Astrocyte (in vitro differentiated cells and primary cell): Measurements from ENCODE around the gene ABHD16B. TPM values are rescaled to one million over a fixed set of nuclear protein-coding genes. Genes with fewer than 3 reads are reported as not detected.
A peak's percentile ranks its signal among the peaks of the same experiment; 100 is the strongest.

Experiments
- DNase-seq: peaks from one replicate; pipeline ENCODE4 v3.0.0-alpha.2; 2010; ENCODE audit warnings: low read depth
- FAIRE-seq: peaks from 2 replicates; lab custom pipeline; 2011; peaks lifted over from hg19 to GRCh38; lab: Jason Lieb, UNC
- H2AFZ ChIP-seq: 2 replicates; pipeline ENCODE4 v1.6.0; 2012; ENCODE audit warnings: low read depth, low read length, inconsistent platforms
- H3K27ac ChIP-seq: 2 replicates; pipeline ENCODE4 v1.5.1; 2011; ENCODE audit warnings: low read depth, low read length, inconsistent platforms
- H3K27me3 ChIP-seq: 2 replicates; pipeline ENCODE4 v1.6.0; 2011; ENCODE audit warnings: low read length, inconsistent platforms; ENCODE audit not compliant: insufficient read depth
- H3K36me3 ChIP-seq: 2 replicates; pipeline ENCODE4 v1.5.1; 2011; ENCODE audit warnings: low read length, inconsistent platforms; ENCODE audit not compliant: insufficient read depth
- H3K4me1 ChIP-seq: 2 replicates; pipeline ENCODE4 v1.5.1; 2011; ENCODE audit warnings: low read length, inconsistent platforms; ENCODE audit not compliant: insufficient read depth
- H3K4me2 ChIP-seq: 2 replicates; pipeline ENCODE4 v1.6.0; 2012; ENCODE audit warnings: low read length, inconsistent platforms
- H3K4me3 ChIP-seq: 2 replicates; pipeline ENCODE4 v1.5.1; 2011; ENCODE audit warnings: low read depth, mild to moderate bottlenecking, low read length, inconsistent platforms; ENCODE audit not compliant: insufficient read depth
- H3K79me2 ChIP-seq: 2 replicates; pipeline ENCODE4 v1.6.0; 2012; ENCODE audit warnings: mild to moderate bottlenecking, low read length, inconsistent platforms; ENCODE audit not compliant: insufficient read depth
- H3K9ac ChIP-seq: 2 replicates; pipeline ENCODE4 v1.6.0; 2012; ENCODE audit warnings: mild to moderate bottlenecking, low read length, inconsistent platforms
- H3K9me3 ChIP-seq: 2 replicates; pipeline ENCODE4 v1.5.1; 2012; ENCODE audit warnings: low read depth, mild to moderate bottlenecking, low read length, inconsistent platforms; ENCODE audit not compliant: insufficient read depth
- H4K20me1 ChIP-seq: 2 replicates; pipeline ENCODE4 v1.6.0; 2012; ENCODE audit warnings: low read length, inconsistent platforms; ENCODE audit not compliant: insufficient read depth
- H3K27ac Mint-ChIP-seq: one replicate; pipeline ENCODE4 v1.8.0; 2021; ENCODE audit warnings: mild to moderate bottlenecking, mixed read lengths; ENCODE audit not compliant: unreplicated experiment
- H3K27me3 Mint-ChIP-seq: one replicate; pipeline ENCODE4 v1.8.0; 2021; ENCODE audit warnings: low read depth, mixed read lengths; ENCODE audit not compliant: unreplicated experiment
- H3K36me3 Mint-ChIP-seq: one replicate; pipeline ENCODE4 v1.8.0; 2021; ENCODE audit warnings: low read depth, mixed read lengths; ENCODE audit not compliant: unreplicated experiment
- H3K4me1 Mint-ChIP-seq: one replicate; pipeline ENCODE4 v1.8.0; 2021; ENCODE audit warnings: low read depth, mixed read lengths; ENCODE audit not compliant: unreplicated experiment
- H3K4me3 Mint-ChIP-seq: one replicate; pipeline ENCODE4 v1.8.0; 2021; ENCODE audit warnings: mild to moderate bottlenecking, moderate library complexity, mixed read lengths; ENCODE audit not compliant: unreplicated experiment
- H3K9me3 Mint-ChIP-seq: one replicate; pipeline ENCODE4 v1.8.0; 2021; ENCODE audit warnings: mild to moderate bottlenecking, mixed read lengths; ENCODE audit not compliant: unreplicated experiment
- EZH2 ChIP-seq: IDR thresholded peaks from 2 replicates; pipeline ENCODE4 v1.6.1; 2012; ENCODE audit warnings: mild to moderate bottlenecking, low read length, inconsistent platforms; ENCODE audit not compliant: insufficient read depth
- total RNA-seq: library from RNA; stranded (reverse); gene quantifications from 2 replicates; pipeline ENCODE4 v1.2.1, GENCODE V29; 2021
- TF ChIP-seq, protein P1 (sequence below): IDR thresholded peaks from 2 replicates; pipeline ENCODE4 v1.5.1; 2011; ENCODE audit warnings: low read depth, mild to moderate bottlenecking, inconsistent platforms, low read length, moderate library complexity; ENCODE audit not compliant: insufficient read depth

ABHD16B gene
- total RNA-seq, 1 donor from 2014 or later = not detected

DNA sequence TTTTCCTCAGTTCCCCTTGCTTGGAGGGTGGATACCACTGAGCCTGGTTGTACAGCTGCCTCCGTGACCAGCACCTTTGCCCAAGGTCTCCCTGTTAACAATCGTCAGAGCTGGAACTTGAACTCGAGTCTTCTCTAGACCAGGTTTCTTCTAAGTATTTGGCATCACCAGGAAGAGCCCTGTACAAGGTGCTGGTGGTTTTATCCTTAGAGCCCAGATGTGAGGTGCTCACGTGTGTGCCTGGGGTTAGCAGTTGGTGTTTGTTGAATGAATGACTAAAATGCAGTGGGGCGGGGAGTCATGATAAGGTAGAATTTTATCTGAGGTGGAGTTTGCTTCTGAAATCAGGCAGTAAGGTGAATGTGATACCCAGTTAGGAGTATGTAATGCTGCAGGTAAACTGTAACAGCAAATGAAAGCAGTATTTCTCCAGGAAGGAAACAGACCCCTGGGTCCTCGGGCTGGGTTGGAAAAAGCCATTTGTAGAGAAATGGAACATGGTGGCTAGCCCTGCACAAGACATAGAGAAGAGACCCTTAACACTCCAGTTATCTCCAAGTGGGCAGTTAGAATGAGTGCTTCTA is 36.8 kb downstream of the ABHD16B start:
- Mint-ChIP-seq H3K27ac (no peak overlapping the region), H3K27me3 (no peaks in the 10 kb centered on the region), H3K4me1 (peaks cover 18% of the 10 kb centered on the region), H3K4me3 (peak overlapping the region; percentile 71), H3K36me3 (peaks cover 4% of the 10 kb centered on the region), H3K9me3 (no peaks in the 10 kb centered on the region)
- FAIRE-seq = no peak
- Histone ChIP-seq H3K9me3 (no peaks in the 10 kb centered on the region), H3K27me3 (no peaks in the 10 kb centered on the region), H2AFZ (no peak overlapping the region), H3K4me1 (peaks cover 10% of the 10 kb centered on the region), H3K9ac (no peak overlapping the region), H3K79me2 (peaks cover 75% of the 10 kb centered on the region), H3K27ac (no peak overlapping the region), H3K4me2 (no peak overlapping the region), H3K4me3 (no peak overlapping the region), H4K20me1 (peaks cover 73% of the 10 kb centered on the region), H3K36me3 (no peaks in the 10 kb centered on the region)
- no peak for TF ChIP-seq EZH2
- TF ChIP-seq, protein P1, sequence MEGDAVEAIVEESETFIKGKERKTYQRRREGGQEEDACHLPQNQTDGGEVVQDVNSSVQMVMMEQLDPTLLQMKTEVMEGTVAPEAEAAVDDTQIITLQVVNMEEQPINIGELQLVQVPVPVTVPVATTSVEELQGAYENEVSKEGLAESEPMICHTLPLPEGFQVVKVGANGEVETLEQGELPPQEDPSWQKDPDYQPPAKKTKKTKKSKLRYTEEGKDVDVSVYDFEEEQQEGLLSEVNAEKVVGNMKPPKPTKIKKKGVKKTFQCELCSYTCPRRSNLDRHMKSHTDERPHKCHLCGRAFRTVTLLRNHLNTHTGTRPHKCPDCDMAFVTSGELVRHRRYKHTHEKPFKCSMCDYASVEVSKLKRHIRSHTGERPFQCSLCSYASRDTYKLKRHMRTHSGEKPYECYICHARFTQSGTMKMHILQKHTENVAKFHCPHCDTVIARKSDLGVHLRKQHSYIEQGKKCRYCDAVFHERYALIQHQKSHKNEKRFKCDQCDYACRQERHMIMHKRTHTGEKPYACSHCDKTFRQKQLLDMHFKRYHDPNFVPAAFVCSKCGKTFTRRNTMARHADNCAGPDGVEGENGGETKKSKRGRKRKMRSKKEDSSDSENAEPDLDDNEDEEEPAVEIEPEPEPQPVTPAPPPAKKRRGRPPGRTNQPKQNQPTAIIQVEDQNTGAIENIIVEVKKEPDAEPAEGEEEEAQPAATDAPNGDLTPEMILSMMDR = no peak
- no peak for DNase-seq

DNA sequence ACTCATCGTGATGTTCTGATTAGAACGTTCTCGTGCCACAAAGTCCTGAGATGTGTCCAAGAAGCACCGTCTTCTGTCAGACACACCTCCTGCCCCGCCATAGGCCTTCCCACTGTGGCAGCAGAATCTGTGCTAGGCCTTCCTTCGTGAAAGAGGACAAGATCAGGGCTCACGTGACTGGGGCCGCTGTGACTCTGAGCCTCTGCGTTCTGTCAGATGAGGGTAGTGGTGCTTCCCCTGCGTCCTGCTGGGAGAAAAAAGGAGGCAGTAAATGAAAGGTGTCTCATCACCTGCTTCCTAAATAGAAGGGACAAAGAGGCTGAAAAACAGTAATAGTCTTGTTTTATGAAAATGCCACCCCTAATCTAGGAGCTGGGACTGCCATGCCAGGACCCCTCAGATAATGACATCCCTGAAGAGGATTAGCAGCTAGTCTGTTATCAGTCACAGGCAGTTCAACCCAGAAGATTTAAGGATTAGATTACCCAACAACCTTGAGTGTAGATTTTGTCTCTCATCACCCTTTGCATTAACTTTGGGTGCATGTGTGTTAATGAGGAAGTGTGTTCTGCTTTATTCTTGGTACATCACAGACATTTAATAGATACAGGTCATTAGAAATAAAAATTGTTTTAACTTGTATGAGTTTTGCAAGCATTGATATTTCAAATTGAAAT is 37.7 kb downstream of the ABHD16B start:
- FAIRE-seq = no peak
- peaks cover 85% of the 10 kb centered on the region for H3K79me2 ChIP-seq

More for the DNA sequence above, 37.7 kb downstream of the ABHD16B start:
- no peaks in the 10 kb centered on the region for H3K27me3 ChIP-seq
- H3K4me3 ChIP-seq = no peak overlapping the region
- Mint-ChIP-seq H3K36me3 (peaks cover 4% of the 10 kb centered on the region), H3K4me3 (no peak overlapping the region), H3K27me3 (no peaks in the 10 kb centered on the region), H3K27ac (no peak overlapping the region), H3K4me1 (peaks cover 23% of the 10 kb centered on the region), H3K9me3 (no peaks in the 10 kb centered on the region)
- H3K9me3 ChIP-seq = no peaks in the 10 kb centered on the region
- peaks cover 13% of the 10 kb centered on the region for H3K4me1 ChIP-seq
- H3K4me2 ChIP-seq = no peak overlapping the region
- no peak overlapping the region for H3K9ac ChIP-seq
- no peak overlapping the region for H3K27ac ChIP-seq
- H2AFZ ChIP-seq = no peak overlapping the region
- no peak for TF ChIP-seq EZH2
- TF ChIP-seq, protein P1 = no peak
- peaks cover 77% of the 10 kb centered on the region for H4K20me1 ChIP-seq
- no peaks in the 10 kb centered on the region for H3K36me3 ChIP-seq
- DNase-seq = no peak
